Activated CD4-positive, alpha-beta T cell treated with anti-CD3 and anti-CD28 coated beads, Interleukin-2, Interleukin-4, amounts not matched to agents 100 ng/mL and 50 ng/mL, durations not matched to agents 16 hours and 8 hours (primary cell): ENCODE data around the gene OR2A5.
"Not testable (repeated sequence)": the region's sequence is repeated elsewhere in the genome, so short reads cannot be mapped to it uniquely, and the experiment has no call there.

Experiments used
- DNase-seq: peaks from one replicate; pipeline ENCODE4 v3.0.0-alpha.2; 2020; ENCODE audit warnings: low spot score

The OR2A5 gene

GRCh38 chr7:144035385-144035784 is 13.4 kb upstream of the OR2A5 start:
- DNase-seq: no peak

GRCh38 chr7:144036302-144036885 is 12.4 kb upstream of the OR2A5 start:
- no peak for DNase-seq

- DNase-seq: no peak
These were observed 11.2 kb upstream of the OR2A5 start for GRCh38 chr7:144037414-144038035.

- DNase-seq: no peak
These were observed 9.9 kb upstream of the OR2A5 start for GRCh38 chr7:144038887-144039286.

- no peak for DNase-seq
These were observed 743 bp downstream of the OR2A5 start for GRCh38 chr7:144049491-144049890.

- no peak for DNase-seq
These were observed 1.3 kb downstream of the OR2A5 start for GRCh38 chr7:144050093-144050492.

- DNase-seq: not testable (repeated sequence)
These were observed 2.1 kb downstream of the OR2A5 start for GRCh38 chr7:144050884-144051283.

- no peak for DNase-seq
These were observed 9.2 kb downstream of the OR2A5 start for GRCh38 chr7:144057954-144058353.

- DNase-seq: peak; percentile 18
These were observed 15.0 kb downstream of the OR2A5 start for GRCh38 chr7:144063710-144064109.

- no peak for DNase-seq
These were observed 20.8 kb downstream of the OR2A5 start, which contains the start of gene OR2A25 for GRCh38 chr7:144069511-144069910. TSS of gene OR2A25 (plus strand) at chr7:144069811. CDS start at chr7:144074220, 4,409 bp downstream.

GRCh38 chr7:144069953-144070352 is 21.2 kb downstream of the OR2A5 start:
- no peak for DNase-seq

GRCh38 chr7:144074374-144074773 is 25.6 kb downstream of the OR2A5 start:
- no peak for DNase-seq

- DNase-seq: no peak
These were observed 37.2 kb downstream of the OR2A5 start, which contains the start of gene OR2A12 for GRCh38 chr7:144085978-144086377. TSS of gene OR2A12 (plus strand) at chr7:144086278. CDS start at chr7:144095108, 8,830 bp downstream.

- no peak for DNase-seq
These were observed 38.0 kb downstream of the OR2A5 start for GRCh38 chr7:144086730-144087129.

GRCh38 chr7:144087230-144087629 is 38.5 kb downstream of the OR2A5 start:
- no peak for DNase-seq

- no peak for DNase-seq
These were observed 41.9 kb downstream of the OR2A5 start for GRCh38 chr7:144090667-144091066.

- DNase-seq: no peak
These were observed 50.0 kb downstream of the OR2A5 start for GRCh38 chr7:144098776-144099175.

- no peak for DNase-seq
These were observed 51.9 kb downstream of the OR2A5 start for GRCh38 chr7:144100607-144101006.

GRCh38 chr7:144102041-144102440 is 53.3 kb downstream of the OR2A5 start:
- DNase-seq: no peak

- no peak for DNase-seq
These were observed 56.5 kb downstream of the OR2A5 start for GRCh38 chr7:144105211-144105610.
